BE2C (cell line): Measurements from ENCODE around the gene RNF225.

Source experiments
- DNase-seq: peaks from one replicate; pipeline ENCODE4 v3.0.0-alpha.2; 2020
- H3K27me3 ChIP-seq: fragments of 250-450 bp; sonication (Bioruptor Pico); 2 replicates; pipeline ENCODE4 v1.5.1; 2020; ENCODE audit warnings: mild to moderate bottlenecking
- H3K36me3 ChIP-seq: fragments of 250-450 bp; sonication (Bioruptor Pico); 2 replicates; pipeline ENCODE4 v1.5.1; 2020; ENCODE audit warnings: mild to moderate bottlenecking
- H3K4me1 ChIP-seq: fragments of 250-450 bp; sonication (Bioruptor Pico); 2 replicates; pipeline ENCODE4 v1.5.1; 2020
- H3K4me3 ChIP-seq: 2 replicates; pipeline ENCODE4 v1.5.1; 2011; ENCODE audit warnings: low read depth, low read length
- H3K9me3 ChIP-seq: fragments of 250-450 bp; sonication (Bioruptor Pico); 2 replicates; pipeline ENCODE4 v1.5.1; 2020
- TF ChIP-seq, protein P1 (sequence below): IDR thresholded peaks from 2 replicates; pipeline ENCODE4 v1.5.1; 2012; ENCODE audit warnings: mild to moderate bottlenecking, low read depth, low read length

Gene RNF225

DNA sequence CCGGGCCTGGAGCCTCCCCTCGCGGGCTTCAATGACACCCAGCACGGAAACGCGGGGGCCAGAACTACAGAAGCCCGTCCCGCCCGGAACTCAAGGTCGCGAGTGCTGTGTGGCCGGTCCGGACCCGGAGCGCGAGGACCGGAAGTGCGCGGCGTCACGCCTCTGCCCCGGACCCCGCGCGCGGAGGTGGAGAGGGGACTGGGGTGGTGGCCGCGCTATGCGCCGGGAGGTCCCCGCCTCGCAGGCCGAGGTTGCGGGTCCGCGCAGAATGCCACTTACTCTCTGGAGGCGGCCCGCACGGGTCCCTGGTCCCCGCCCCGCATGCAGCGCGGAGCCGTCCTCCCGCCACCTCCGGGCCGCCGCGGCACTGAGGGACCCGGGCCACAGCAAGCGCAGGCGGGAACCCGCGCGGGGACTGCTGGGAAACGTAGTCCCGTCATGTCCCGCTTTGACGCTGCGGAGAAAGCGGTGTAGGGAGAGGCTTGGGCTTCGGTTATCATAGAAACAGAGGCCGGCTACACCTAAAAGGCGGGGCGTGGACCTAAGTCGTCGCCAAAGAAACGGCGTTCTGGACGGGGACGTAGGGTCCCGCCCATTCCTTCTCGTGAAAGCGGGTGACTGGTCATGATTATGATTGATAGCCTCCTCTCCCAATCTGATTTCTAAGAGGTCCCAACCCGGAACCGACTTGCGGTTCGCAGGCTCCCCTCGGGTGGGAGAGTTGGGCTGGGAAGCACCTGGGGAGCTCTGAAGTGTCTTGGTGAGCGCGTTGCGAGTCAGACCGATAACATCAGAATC, 14.6 kb upstream of the RNF225 start, which contains the start of gene ZNF837:
Gene ZNF837, minus strand, starts transcription at position 369 of the 798 bp plus-strand sequence. CDS start 11,698 bp downstream, outside the sequence.
- peak within 1 kb of the TSS; percentile 81 for H3K4me3 ChIP-seq
- no peaks in the 10 kb centered on the region for H3K9me3 ChIP-seq
- H3K4me1 ChIP-seq, result peaks cover 6% of the 10 kb centered on the region
- TF ChIP-seq, protein P1, sequence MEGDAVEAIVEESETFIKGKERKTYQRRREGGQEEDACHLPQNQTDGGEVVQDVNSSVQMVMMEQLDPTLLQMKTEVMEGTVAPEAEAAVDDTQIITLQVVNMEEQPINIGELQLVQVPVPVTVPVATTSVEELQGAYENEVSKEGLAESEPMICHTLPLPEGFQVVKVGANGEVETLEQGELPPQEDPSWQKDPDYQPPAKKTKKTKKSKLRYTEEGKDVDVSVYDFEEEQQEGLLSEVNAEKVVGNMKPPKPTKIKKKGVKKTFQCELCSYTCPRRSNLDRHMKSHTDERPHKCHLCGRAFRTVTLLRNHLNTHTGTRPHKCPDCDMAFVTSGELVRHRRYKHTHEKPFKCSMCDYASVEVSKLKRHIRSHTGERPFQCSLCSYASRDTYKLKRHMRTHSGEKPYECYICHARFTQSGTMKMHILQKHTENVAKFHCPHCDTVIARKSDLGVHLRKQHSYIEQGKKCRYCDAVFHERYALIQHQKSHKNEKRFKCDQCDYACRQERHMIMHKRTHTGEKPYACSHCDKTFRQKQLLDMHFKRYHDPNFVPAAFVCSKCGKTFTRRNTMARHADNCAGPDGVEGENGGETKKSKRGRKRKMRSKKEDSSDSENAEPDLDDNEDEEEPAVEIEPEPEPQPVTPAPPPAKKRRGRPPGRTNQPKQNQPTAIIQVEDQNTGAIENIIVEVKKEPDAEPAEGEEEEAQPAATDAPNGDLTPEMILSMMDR, result no peak
- DNase-seq, result peak; percentile 99
- no peaks in the 10 kb centered on the region for H3K36me3 ChIP-seq
- no peaks in the 10 kb centered on the region for H3K27me3 ChIP-seq

DNA sequence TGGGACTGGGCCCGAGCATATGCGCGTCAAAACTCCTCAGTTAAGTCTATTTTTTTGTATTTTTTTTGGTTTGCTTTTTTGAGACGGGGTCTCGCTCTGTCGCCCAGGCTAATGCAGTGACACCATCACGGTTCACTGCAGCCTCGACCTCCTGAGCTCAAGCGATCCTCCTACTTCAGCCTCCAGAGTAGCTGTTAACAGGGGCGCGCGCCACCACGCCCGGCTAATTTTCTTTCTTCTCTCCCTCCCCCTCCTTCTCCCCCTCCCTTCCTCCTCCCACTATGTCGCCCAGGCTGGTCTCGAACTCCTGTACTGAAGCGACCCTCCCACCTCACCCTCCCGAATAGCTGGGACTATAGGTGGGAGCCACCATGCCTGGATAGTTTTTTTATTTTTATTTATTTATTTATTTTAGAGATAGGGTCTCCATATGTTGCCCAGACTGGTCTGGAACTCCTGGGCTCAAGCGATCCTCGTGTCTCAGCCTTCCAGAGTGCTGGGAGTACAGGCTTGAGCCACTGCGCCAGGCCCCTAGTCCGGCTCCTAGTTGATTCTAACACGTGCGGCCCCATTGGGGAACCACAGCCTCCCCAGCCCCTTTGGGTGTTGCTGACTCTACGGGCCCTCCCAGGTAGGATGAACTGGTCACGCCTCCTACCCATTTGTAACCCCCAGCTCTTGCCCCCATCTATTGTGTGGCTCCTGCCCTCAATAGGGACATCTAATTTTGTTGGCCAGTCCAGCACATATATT, 13.8 kb upstream of the RNF225 start:
- Histone ChIP-seq H3K36me3 (no peaks in the 10 kb centered on the region), H3K9me3 (no peaks in the 10 kb centered on the region), H3K27me3 (no peaks in the 10 kb centered on the region), H3K4me1 (peaks cover 7% of the 10 kb centered on the region), H3K4me3 (peak overlapping the region; percentile 81)
- no peak for DNase-seq
- TF ChIP-seq, protein P1, result no peak

DNA sequence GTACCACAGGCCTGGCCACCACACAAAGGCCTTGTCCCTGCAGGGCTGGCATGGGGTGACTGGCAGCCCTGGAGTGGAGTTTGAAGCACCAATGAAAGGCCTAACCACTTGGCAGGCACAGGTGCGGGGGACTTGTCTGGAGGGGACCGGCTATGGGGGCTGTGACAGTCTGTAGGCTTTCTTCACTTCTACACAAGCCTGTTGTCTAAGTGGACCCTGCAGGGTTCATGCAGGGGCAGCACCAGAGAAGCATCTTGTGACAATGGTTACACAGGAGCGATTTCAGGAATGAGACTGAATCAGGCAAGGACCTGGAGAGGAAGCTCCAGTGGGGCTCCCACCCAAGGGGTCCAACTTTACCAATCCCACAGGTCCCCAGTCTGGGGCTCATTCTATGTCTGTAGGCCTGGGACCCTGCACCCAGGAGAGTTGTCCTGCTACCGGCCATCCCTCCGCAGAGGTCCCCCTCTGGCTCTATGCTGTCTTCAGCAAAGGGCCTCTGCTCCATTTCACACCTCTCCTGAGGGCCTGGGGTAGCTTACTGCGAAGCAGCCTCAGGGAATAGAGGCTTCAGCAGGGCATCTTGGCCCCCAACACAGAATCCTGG, 12.4 kb upstream of the RNF225 start:
- H3K4me3 ChIP-seq, result no peak overlapping the region
- H3K27me3 ChIP-seq, result no peaks in the 10 kb centered on the region
- peaks cover 7% of the 10 kb centered on the region for H3K4me1 ChIP-seq
- DNase-seq, result no peak
- H3K36me3 ChIP-seq, result peaks cover 8% of the 10 kb centered on the region
- TF ChIP-seq, protein P1, result no peak
- H3K9me3 ChIP-seq, result no peaks in the 10 kb centered on the region

DNA sequence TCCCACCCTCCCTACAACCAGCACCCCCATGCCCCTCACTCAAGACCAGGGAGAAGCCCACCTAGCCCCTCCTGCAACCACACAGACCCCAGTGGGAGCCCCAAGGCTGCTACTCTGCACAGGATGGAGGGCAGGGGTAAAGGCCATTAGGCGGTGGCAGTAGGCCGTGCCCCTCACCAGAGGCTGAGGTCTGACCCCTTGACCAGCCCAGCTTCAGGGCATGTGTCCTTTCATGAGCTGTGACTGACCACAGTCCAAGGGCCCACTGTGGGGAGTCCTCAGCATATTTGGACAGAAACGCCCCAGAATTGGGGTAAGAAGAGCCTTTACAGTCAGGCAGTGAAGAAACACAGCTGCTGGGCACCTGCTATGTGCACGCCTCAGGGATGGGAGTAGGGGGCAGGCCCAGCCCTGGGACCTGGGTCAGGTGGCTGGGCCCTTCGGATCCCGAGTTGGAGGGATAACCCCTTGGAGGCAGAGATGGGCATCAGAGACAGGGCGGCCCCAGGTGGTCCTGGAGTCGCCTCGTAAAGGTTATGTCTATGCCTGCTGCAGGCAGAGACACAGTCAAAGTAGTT, 10.1 kb upstream of the RNF225 start:
- H3K36me3 ChIP-seq, result peaks cover 31% of the 10 kb centered on the region
- DNase-seq, result no peak
- no peaks in the 10 kb centered on the region for H3K9me3 ChIP-seq
- no peaks in the 10 kb centered on the region for H3K27me3 ChIP-seq
- peaks cover 7% of the 10 kb centered on the region for H3K4me1 ChIP-seq
- H3K4me3 ChIP-seq, result peak overlapping the region; percentile 100
- TF ChIP-seq, protein P1, result no peak

DNA sequence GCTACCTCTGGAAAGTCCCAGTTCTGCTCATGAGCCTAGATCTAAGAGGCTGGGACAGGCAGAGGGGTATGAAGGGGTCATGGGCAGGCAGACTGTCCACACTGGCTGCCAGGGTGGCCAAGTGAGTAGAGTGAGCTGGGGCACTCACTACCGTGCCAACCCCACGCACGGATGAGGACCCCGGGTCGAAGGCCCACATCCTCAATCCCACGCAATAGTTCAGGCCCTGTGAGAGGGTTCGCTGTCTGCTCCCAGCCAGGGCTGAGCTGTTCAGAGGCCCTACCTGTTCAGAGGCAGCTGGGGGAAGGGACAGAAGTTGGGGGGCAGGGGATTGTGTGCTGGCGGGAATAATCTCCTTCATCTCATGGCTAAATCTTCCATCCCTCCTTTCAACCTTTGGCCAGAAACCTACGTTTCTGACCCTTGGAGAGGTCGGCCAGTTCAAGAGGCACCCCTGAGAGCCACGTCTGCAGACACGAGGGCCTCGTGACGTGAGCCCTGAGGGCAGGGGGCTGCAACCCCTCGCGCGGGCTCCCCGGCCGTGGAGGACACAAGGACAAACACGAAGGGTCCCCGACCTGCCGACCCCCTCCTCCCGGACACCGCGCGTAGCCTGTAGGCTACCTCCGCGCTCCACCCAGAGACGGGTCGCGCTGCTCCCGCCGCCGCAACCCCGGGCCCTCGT, 9.4 kb upstream of the RNF225 start:
- peaks cover 37% of the 10 kb centered on the region for H3K36me3 ChIP-seq
- peak; percentile 28 for DNase-seq
- TF ChIP-seq, protein P1, result no peak
- no peaks in the 10 kb centered on the region for H3K27me3 ChIP-seq
- H3K9me3 ChIP-seq, result no peaks in the 10 kb centered on the region
- peaks cover 7% of the 10 kb centered on the region for H3K4me1 ChIP-seq
- peak overlapping the region; percentile 100 for H3K4me3 ChIP-seq
